Testis (tissue), 3 donors: Measurements from ENCODE around the gene FRMD5. TPM values are rescaled to one million over a fixed set of nuclear protein-coding genes. Genes with fewer than 3 reads are reported as not detected.

Experiments used
- DNase-seq: peaks from one replicate; pipeline ENCODE4 v3.0.0-alpha.2; 2019
- H3K27ac ChIP-seq, 2 donors: fragments of 200-600 bp; sonication (generic); one replicate each; pipeline ENCODE4 v1.5.1; 2019
- H3K27me3 ChIP-seq: fragments of 200-600 bp; sonication (generic); one replicate; pipeline ENCODE4 v1.5.1; 2019
- H3K36me3 ChIP-seq: fragments of 200-600 bp; sonication (generic); one replicate; pipeline ENCODE4 v1.5.1; 2017; ENCODE audit warnings: low read depth; ENCODE audit errors: missing control alignments
- H3K4me1 ChIP-seq: fragments of 200-600 bp; sonication (generic); one replicate; pipeline ENCODE4 v1.5.1; 2019
- H3K4me3 ChIP-seq, 2 donors: fragments of 200-600 bp; sonication (generic); one replicate each; pipeline ENCODE4 v1.5.1; 2017 to 2019
- H3K9me3 ChIP-seq: fragments of 200-600 bp; sonication (generic); one replicate; pipeline ENCODE4 v1.5.1; 2017
- CTCF ChIP-seq, 3 experiments: fragments of 450-650 bp in 2 of 3; fragments of 200-600 bp in 1 of 3; sonication (generic) in 1 of 3; IDR thresholded peaks; one replicate each; pipeline ENCODE4 v1.5.1; 2016 to 2019; ENCODE audit warnings: antibody characterized with exemption in 3 of 3, mild to moderate bottlenecking in 2 of 3, moderate library complexity in 1 of 3
- POLR2A ChIP-seq: fragments of 450-650 bp; IDR thresholded peaks from one replicate; pipeline ENCODE4 v1.6.1; 2017; ENCODE audit warnings: antibody characterized with exemption, mild to moderate bottlenecking, moderate library complexity
- WGBS, 2 donors: methylation state at CpG; one replicate each; pipeline ENCODE4 v1.1.5; 2018; 5-methylcytosine and 5-hydroxymethylcytosine counted together
- intact Hi-C: fragments of 100-400 bp; cut with DNase I; formaldehyde crosslinking; loops from one replicate; pipeline ENCODE4 v1.15.1; 2023; ENCODE audit warnings: low total_unique reads
- polyA plus RNA-seq: library from polyadenylated mRNA; stranded (reverse); fragments of 350-450 nt; fragmentation: Illumina TruSeq; extraction: RNeasy Lipid Tissue Mini Kit (QIAGEN cat#74804); gene quantifications from one replicate; pipeline ENCODE4 v1.2.3, GENCODE V29; 2014; ENCODE audit warnings: low read depth, low replicate concordance; ENCODE audit not compliant: insufficient read depth
- total RNA-seq, 2 donors: library from RNA; depleted of rRNA; stranded (reverse); fragments of >200 nt; gene quantifications; one replicate each; pipeline ENCODE4 v1.2.3, GENCODE V29; 2016

FRMD5 gene
- total and polyA plus RNA-seq, 3 donors from 2014 or later: 10.5 to 12.3 (median 10.6) TPM

- 6 to 11% methylated on average over 20 of the region's 20 CpGs for WGBS, 2 donors
- Histone ChIP-seq H3K4me3 (peak overlapping the region; percentile 64 to 74), H3K4me1 (no peaks in the 10 kb centered on the region), H3K27ac (no peak overlapping the region), H3K36me3 (no peaks in the 10 kb centered on the region), H3K27me3 (no peaks in the 10 kb centered on the region), H3K9me3 (no peaks in the 10 kb centered on the region)
- intact Hi-C loops: no loop called here
- TF ChIP-seq POLR2A: no peak
- peak; percentile 48 for DNase-seq
Measured at GRCh38 chr15:44193651-44194322, 1.3 kb downstream of the FRMD5 start.

- Histone ChIP-seq H3K27ac (no peak overlapping the region), H3K9me3 (no peaks in the 10 kb centered on the region), H3K27me3 (no peaks in the 10 kb centered on the region), H3K4me1 (no peaks in the 10 kb centered on the region), H3K4me3 (no peak overlapping the region), H3K36me3 (no peaks in the 10 kb centered on the region)
- no peak for TF ChIP-seq CTCF (IDR thresholded peaks at IDR 0.05)
- TF ChIP-seq POLR2A: no peak
- DNase-seq: no peak
- WGBS, 2 donors: 87 to 89% methylated on average over 4 of the region's 4 CpGs
- intact Hi-C loops: no loop called here
Measured at GRCh38 chr15:44188795-44189194, 6.3 kb downstream of the FRMD5 start.

GRCh38 chr15:44186705-44187104 lies 8.4 kb downstream of the FRMD5 start:
- 84 to 89% methylated on average over 6 of the region's 6 CpGs for WGBS, 2 donors
- H3K4me3 ChIP-seq: no peak overlapping the region
- H3K9me3 ChIP-seq: no peaks in the 10 kb centered on the region
- no peak for TF ChIP-seq POLR2A
- TF ChIP-seq CTCF (IDR thresholded peaks at IDR 0.05): no peak
- intact Hi-C loops: no loop called here
- H3K27me3 ChIP-seq: no peaks in the 10 kb centered on the region
- H3K36me3 ChIP-seq: no peaks in the 10 kb centered on the region
- H3K27ac ChIP-seq: no peak overlapping the region
- no peaks in the 10 kb centered on the region for H3K4me1 ChIP-seq
- no peak for DNase-seq

GRCh38 chr15:44183363-44183762 lies 11.7 kb downstream of the FRMD5 start:
- Histone ChIP-seq H3K9me3 (no peaks in the 10 kb centered on the region), H3K27ac (no peak overlapping the region), H3K4me1 (no peaks in the 10 kb centered on the region), H3K27me3 (no peaks in the 10 kb centered on the region), H3K4me3 (no peak overlapping the region), H3K36me3 (no peaks in the 10 kb centered on the region)
- no peak for DNase-seq
- intact Hi-C loops: no loop called here
- 85 to 96% methylated on average over 4 of the region's 4 CpGs for WGBS, 2 donors
- TF ChIP-seq POLR2A (no peak), CTCF (IDR thresholded peaks at IDR 0.05) (no peak)

GRCh38 chr15:44181410-44181809 lies 13.7 kb downstream of the FRMD5 start:
- Histone ChIP-seq H3K4me1 (no peaks in the 10 kb centered on the region), H3K4me3 (no peak overlapping the region), H3K27ac (no peak overlapping the region), H3K27me3 (no peaks in the 10 kb centered on the region), H3K36me3 (no peaks in the 10 kb centered on the region), H3K9me3 (no peaks in the 10 kb centered on the region)
- DNase-seq: no peak
- 95 to 98% methylated on average over 2 of the region's 2 CpGs for WGBS, 2 donors
- TF ChIP-seq POLR2A (no peak), CTCF (IDR thresholded peaks at IDR 0.05) (no peak)
- intact Hi-C loops: no loop called here
